Left kidney (tissue), 2 donors: Measurements from ENCODE around the gene RPRD1B. TPM values are rescaled to one million over a fixed set of nuclear protein-coding genes. Genes with fewer than 3 reads are reported as not detected.
"Not testable (repeated sequence)": the region's sequence is repeated elsewhere in the genome, so short reads cannot be mapped to it uniquely, and the experiment has no call there.

ENCODE experiments used
- DNase-seq: peaks from one replicate; pipeline ENCODE4 v3.0.0-alpha.2; 2013
- polyA plus RNA-seq: library from polyadenylated mRNA; unstranded; fragments of 120-200 nt; gene quantifications from one replicate; pipeline ENCODE4 v1.2.1, GENCODE V29; 2013; ENCODE audit not compliant: insufficient read length

Gene RPRD1B
- polyA plus RNA-seq, 1 donor: 43.6 TPM

- no peak for DNase-seq
Observed at GRCh38 chr20:38106461-38106860, 72.9 kb downstream of the RPRD1B start.

GRCh38 chr20:38107386-38107785, 73.8 kb downstream of the RPRD1B start:
- DNase-seq: not testable (repeated sequence)

GRCh38 chr20:38107916-38108315, 74.4 kb downstream of the RPRD1B start:
- DNase-seq: not testable (repeated sequence)

GRCh38 chr20:38108438-38108985, 75.0 kb downstream of the RPRD1B start:
- DNase-seq: no peak

GRCh38 chr20:38108986-38109541, 75.5 kb downstream of the RPRD1B start:
- no peak for DNase-seq

- no peak for DNase-seq
Observed at GRCh38 chr20:38109591-38110524, 76.3 kb downstream of the RPRD1B start.

- no peak for DNase-seq
Observed at GRCh38 chr20:38110525-38111178, 77.1 kb downstream of the RPRD1B start.

GRCh38 chr20:38111366-38112232, 78.1 kb downstream of the RPRD1B start:
- no peak for DNase-seq

- DNase-seq: no peak
Observed at GRCh38 chr20:38112261-38112929, 78.8 kb downstream of the RPRD1B start.

GRCh38 chr20:38112930-38113294, 79.4 kb downstream of the RPRD1B start:
- DNase-seq: no peak

- no peak for DNase-seq
Observed at GRCh38 chr20:38113401-38114325, 80.1 kb downstream of the RPRD1B start.

- DNase-seq: no peak
Observed at GRCh38 chr20:38114353-38114791, 80.8 kb downstream of the RPRD1B start.

- DNase-seq: no peak
Observed at GRCh38 chr20:38115205-38115604, 81.7 kb downstream of the RPRD1B start.

GRCh38 chr20:38115896-38116295, 82.3 kb downstream of the RPRD1B start:
- no peak for DNase-seq

- DNase-seq: no peak
Observed at GRCh38 chr20:38116409-38117165, 83.0 kb downstream of the RPRD1B start.

GRCh38 chr20:38117205-38117604, 83.7 kb downstream of the RPRD1B start:
- no peak for DNase-seq

- DNase-seq: no peak
Observed at GRCh38 chr20:38117635-38118034, 84.1 kb downstream of the RPRD1B start.

GRCh38 chr20:38119446-38119845, 85.9 kb downstream of the RPRD1B start:
- DNase-seq: no peak

- DNase-seq: no peak
Observed at GRCh38 chr20:38120625-38120988, 87.1 kb downstream of the RPRD1B start.
